GM19035 (cell line): Measurements from ENCODE around the gene LYPD4.
"Not testable (repeated sequence)": the region's sequence is repeated elsewhere in the genome, so short reads cannot be mapped to it uniquely, and the experiment has no call there.

ENCODE experiments used
- ATAC-seq: cut with Tn5 transposase; IDR thresholded peaks from one replicate; pipeline ENCODE4 v1.9.1; 2021; ENCODE audit not compliant: unreplicated experiment

The LYPD4 gene

GRCh38 chr19:41802770-41803169 is 41.7 kb downstream of the LYPD4 start:
- ATAC-seq = no peak

GRCh38 chr19:41801792-41802211 is 42.7 kb downstream of the LYPD4 start:
- ATAC-seq = no peak

- no peak for ATAC-seq
Measured at GRCh38 chr19:41801031-41801430, 43.5 kb downstream of the LYPD4 start.

- ATAC-seq = no peak
Measured at GRCh38 chr19:41799444-41800000, 45.0 kb downstream of the LYPD4 start.

GRCh38 chr19:41796901-41797300 is 47.6 kb downstream of the LYPD4 start:
- no peak for ATAC-seq

- no peak for ATAC-seq
Measured at GRCh38 chr19:41796362-41796761, 48.1 kb downstream of the LYPD4 start, which contains the start of gene CEACAM3. Gene CEACAM3 (plus strand): TSS chr19:41796587. CDS start chr19:41796678, 91 bp downstream.

GRCh38 chr19:41795031-41795461 is 49.4 kb downstream of the LYPD4 start:
- ATAC-seq = no peak

GRCh38 chr19:41793414-41793727 is 51.1 kb downstream of the LYPD4 start:
- ATAC-seq = no peak

GRCh38 chr19:41792513-41793413 is 51.7 kb downstream of the LYPD4 start:
- no peak for ATAC-seq

GRCh38 chr19:41789053-41789452 is 55.4 kb downstream of the LYPD4 start:
- not testable (repeated sequence) for ATAC-seq

GRCh38 chr19:41788518-41788917 is 56.0 kb downstream of the LYPD4 start:
- ATAC-seq = not testable (repeated sequence)
